SK-N-SH (cell line): ENCODE measurements around the gene PPP6R2. TPM values are rescaled to one million over a fixed set of nuclear protein-coding genes. Genes with fewer than 3 reads are reported as not detected.
A peak's percentile ranks its signal among the peaks of the same experiment; 100 is the strongest.

Source experiments
- CTCF ChIA-PET: fragments of 300-600, 350-600 bp; formaldehyde crosslinking; extraction: SDS; loops from one replicate; lab custom pipeline; 2021; lab: Yijun Ruan, JAX
- POLR2A ChIA-PET: fragments of 350-600 bp; sonication (Branson Sonifier 250); formaldehyde crosslinking; extraction: SDS; loops from one replicate; lab custom pipeline; 2020; ENCODE audit warnings: antibody characterized with exemption, inconsistent platforms; lab: Yijun Ruan, JAX
- DNase-seq: peaks from one replicate; pipeline ENCODE4 v3.0.0; 2012
- H2AFZ ChIP-seq: fragments of 200-600 bp; sonication (generic); 2 replicates; pipeline ENCODE4 v1.8.1; 2016; ENCODE audit warnings: antibody characterized with exemption, mild to moderate bottlenecking, low read depth
- H3F3A ChIP-seq: fragments of 200-600 bp; sonication (generic); replicated peaks from 2 replicates; pipeline ENCODE3; 2016; ENCODE audit warnings: antibody characterized with exemption, mild to moderate bottlenecking; ENCODE audit not compliant: insufficient read depth
- H3K27ac ChIP-seq, 2 experiments: fragments of 200-500 bp in 1 of 2; fragments of 200-600 bp in 1 of 2; sonication (Bioruptor generic) in 1 of 2; sonication (generic), shearing (Covaris generic) in 1 of 2; 2 replicates each; pipeline versions ENCODE4 v1.5.1 to v1.6.1; 2014 to 2016; ENCODE audit warnings: low read depth in 2 of 2, inconsistent platforms in 1 of 2, low read length in 1 of 2, mild to moderate bottlenecking in 1 of 2, mixed read lengths in 1 of 2
- H3K27me3 ChIP-seq: fragments of 200-600 bp; sonication (generic), shearing (Covaris generic); 2 replicates; pipeline ENCODE4 v1.6.1; 2016; ENCODE audit warnings: mixed run types; ENCODE audit not compliant: insufficient read depth
- H3K36me3 ChIP-seq, 2 experiments: fragments of 200-500 bp in 1 of 2; fragments of 200-600 bp in 1 of 2; sonication (Bioruptor generic) in 1 of 2; sonication (generic) in 1 of 2; replicated peaks in 1 of 2; 2 replicates each; pipeline versions ENCODE3 to v1.5.1; 2014 to 2016; ENCODE audit warnings: low read length in 1 of 2, mild to moderate bottlenecking in 1 of 2; ENCODE audit not compliant: insufficient read depth in 2 of 2, control insufficient read depth in 1 of 2
- H3K4me1 ChIP-seq, 2 experiments: fragments of 200-500 bp in 1 of 2; fragments of 200-600 bp in 1 of 2; sonication (Bioruptor generic) in 1 of 2; sonication (generic), shearing (Covaris generic) in 1 of 2; 2 replicates each; pipeline versions ENCODE4 v1.5.1 to v1.6.1; 2014 to 2016; ENCODE audit warnings: low read depth in 1 of 2, low read length in 1 of 2, mixed run types in 1 of 2; ENCODE audit not compliant: insufficient read depth in 2 of 2, control insufficient read depth in 1 of 2
- H3K4me2 ChIP-seq: fragments of 200-600 bp; sonication (generic), shearing (Covaris generic); 2 replicates; pipeline ENCODE4 v1.6.1; 2017; ENCODE audit warnings: mixed run types
- H3K4me3 ChIP-seq, 2 experiments: fragments of 200-500 bp in 1 of 2; fragments of 200-600 bp in 1 of 2; sonication (Bioruptor generic) in 1 of 2; sonication (generic), shearing (Covaris generic) in 1 of 2; 2 replicates each; pipeline versions ENCODE4 v1.5.1 to v1.8.1; 2014 to 2016; ENCODE audit warnings: low read depth in 2 of 2, inconsistent platforms in 1 of 2, low read length in 1 of 2, mild to moderate bottlenecking in 1 of 2, mixed read lengths in 1 of 2, moderate library complexity in 1 of 2
- H3K79me2 ChIP-seq: fragments of 200-600 bp; sonication (generic); 2 replicates; pipeline ENCODE4 v1.8.1; 2017; ENCODE audit warnings: mild to moderate bottlenecking; ENCODE audit not compliant: insufficient read depth
- H3K9ac ChIP-seq: fragments of 200-600 bp; sonication (generic); 2 replicates; pipeline ENCODE4 v1.6.1; 2017; ENCODE audit warnings: mixed run types
- H3K9me2 ChIP-seq: fragments of 200-600 bp; sonication (generic); 2 replicates; pipeline ENCODE4 v1.6.1; 2017; ENCODE audit warnings: mixed run types
- H3K9me3 ChIP-seq: fragments of 200-600 bp; sonication (generic); 2 replicates; pipeline ENCODE4 v1.6.1; 2017; ENCODE audit warnings: mixed run types, mild to moderate bottlenecking, moderate library complexity
- H4K20me1 ChIP-seq: fragments of 200-600 bp; sonication (generic); 2 replicates; pipeline ENCODE4 v1.6.1; 2017; ENCODE audit warnings: mild to moderate bottlenecking, mixed run types; ENCODE audit not compliant: insufficient read depth
- CTCF ChIP-seq: fragments of 200-600 bp; sonication (generic); IDR thresholded peaks from 2 replicates; pipeline ENCODE4 v1.6.1; 2017; ENCODE audit warnings: antibody characterized with exemption, mild to moderate bottlenecking, moderate library complexity
- ELF1 ChIP-seq: IDR thresholded peaks from 2 replicates; pipeline ENCODE4 v1.4.0; 2012
- EP300 ChIP-seq, 2 experiments: IDR thresholded peaks; 2 replicates each; pipeline versions ENCODE4 v1.4.0 to v1.6.1; 2012; ENCODE audit warnings: borderline replicate concordance in 1 of 2, low read depth in 1 of 2, low read length in 1 of 2
- EZH2phosphoT487 ChIP-seq: fragments of 200-600 bp; sonication (generic); IDR thresholded peaks from 2 replicates; pipeline ENCODE4 v1.6.1; 2017; ENCODE audit warnings: low read depth, mixed run types, mild to moderate bottlenecking, antibody characterized with exemption, moderate library complexity, borderline replicate concordance
- FOXJ3 ChIP-seq: sonication (generic); formaldehyde crosslinking; IDR thresholded peaks from 2 replicates; pipeline ENCODE4 v1.5.1; 2020; ENCODE audit warnings: mild to moderate bottlenecking, missing genetic modification reagents
- GABPA ChIP-seq: IDR thresholded peaks from 2 replicates; pipeline ENCODE4 v1.4.0; 2012; ENCODE audit warnings: low read depth, mild to moderate bottlenecking
- MAX ChIP-seq: IDR thresholded peaks from 2 replicates; pipeline ENCODE4 v1.4.0; 2012; ENCODE audit warnings: low read depth
- POLR2AphosphoS5 ChIP-seq: IDR thresholded peaks from 2 replicates; pipeline ENCODE4 v1.6.1; 2012; ENCODE audit warnings: low read depth, low read length
- REST ChIP-seq: IDR thresholded peaks from 2 replicates; pipeline ENCODE4 v1.6.1; 2012; ENCODE audit warnings: mild to moderate bottlenecking, low read depth, low read length, moderate library complexity
- RXRA ChIP-seq: IDR thresholded peaks from 2 replicates; pipeline ENCODE4 v1.4.0; 2012; ENCODE audit warnings: low read depth, mild to moderate bottlenecking, borderline replicate concordance
- SIN3A ChIP-seq: IDR thresholded peaks from 2 replicates; pipeline ENCODE4 v1.6.1; 2012; ENCODE audit warnings: low read depth, mild to moderate bottlenecking, low read length, moderate library complexity, borderline replicate concordance
- TCF12 ChIP-seq: IDR thresholded peaks from 2 replicates; pipeline ENCODE4 v1.4.0; 2012
- TEAD4 ChIP-seq: IDR thresholded peaks from 2 replicates; pipeline ENCODE4 v1.4.0; 2012; ENCODE audit warnings: mild to moderate bottlenecking, borderline replicate concordance; ENCODE audit not compliant: insufficient read depth
- USF1 ChIP-seq: IDR thresholded peaks from 2 replicates; pipeline ENCODE4 v1.4.0; 2012; ENCODE audit warnings: low read depth, borderline replicate concordance
- YY1 ChIP-seq: IDR thresholded peaks from 2 replicates; pipeline ENCODE4 v1.4.0; 2012; ENCODE audit warnings: low read depth, mild to moderate bottlenecking
- WGBS: methylation state at CpG from one replicate; pipeline ENCODE4 v1.1.6; 2017; ENCODE audit warnings: low lambda C conversion rate; 5-methylcytosine and 5-hydroxymethylcytosine counted together
- polyA plus RNA-seq, 3 experiments: library from polyadenylated mRNA; depleted of rRNA; stranded (reverse); fragments of >200 nt; gene quantifications; 2 replicates each; pipeline ENCODE4 v1.2.3, GENCODE V29; 2012

PPP6R2 gene
- polyA plus RNA-seq, 1 of the 3 experiments (the other 2 are of a cell fraction), result 45.7 TPM

GRCh38 chr22:50308986-50309600 is 34.0 kb upstream of the PPP6R2 start:
- TF ChIP-seq SIN3A (no peak), TCF12 (no peak), TEAD4 (no peak), CTCF (no peak), GABPA (no peak), REST (no peak), RXRA (no peak), POLR2AphosphoS5 (no peak), EP300 (IDR thresholded peaks at IDR 0.05; ENCODE audit: borderline replicate concordance in 1 of 2, low read depth in 1 of 2, low read length in 1 of 2) (no peak), EZH2phosphoT487 (no peak), YY1 (no peak), ELF1 (no peak), MAX (no peak), FOXJ3 (CRISPR knock-in tag) (no peak), USF1 (no peak)
- H3K9me3 ChIP-seq, result no peaks in the 10 kb centered on the region
- H3K27ac ChIP-seq, result peak overlapping the region; percentile 72 to 85
- H2AFZ ChIP-seq, result no peak overlapping the region
- POLR2A ChIA-PET, result no interaction called here
- H3K4me1 ChIP-seq, result peaks cover 19 to 32% of the 10 kb centered on the region in 2 experiments; a peak in 3 of 4 replicates
- H3K4me3 ChIP-seq, result no peak overlapping the region
- DNase-seq, result no peak
- 87% methylated on average over 6 of the region's 9 CpGs for WGBS
- H3K79me2 ChIP-seq, result peaks cover 28% of the 10 kb centered on the region
- H3K9ac ChIP-seq, result no peak overlapping the region
- H3K4me2 ChIP-seq, result peak overlapping the region; percentile 62; the same call in 1 of the 2 replicates
- 0 out of 2 replicates have a peak, but pooled peaks cover 2% of the 10 kb centered on the region for H4K20me1 ChIP-seq
- peaks cover 21% of the 10 kb centered on the region for H3F3A ChIP-seq
- CTCF ChIA-PET, result interaction anchor here (1.1 to 2.2 kb wide), 3 partner anchors 18 to 33 kb away, joined by 4 to 7 read pairs (median 5); partner anchors contain the start of gene DENND6B
- peaks cover 3 to 4% of the 10 kb centered on the region in 2 experiments for H3K36me3 ChIP-seq
- H3K9me2 ChIP-seq, result no peaks in the 10 kb centered on the region
- no peaks in the 10 kb centered on the region for H3K27me3 ChIP-seq
